Neuronal stem cell (in vitro differentiated cells): ENCODE data around the gene CUL1.

ENCODE experiments used
- DNase-seq: peaks from one replicate; pipeline ENCODE4 v3.0.0-alpha.2; 2013; ENCODE audit warnings: low spot score
- H2AFZ ChIP-seq: one replicate; pipeline ENCODE4 v1.6.1; 2013; ENCODE audit warnings: mild to moderate bottlenecking, low read length, inconsistent platforms
- H2AK5ac ChIP-seq: 2 replicates; pipeline ENCODE4 v1.6.1; 2013; ENCODE audit warnings: low read depth, mild to moderate bottlenecking, inconsistent platforms, low read length, moderate library complexity, mixed read lengths
- H2BK120ac ChIP-seq: 2 replicates; pipeline ENCODE4 v1.6.1; 2013; ENCODE audit warnings: low read depth, mild to moderate bottlenecking, inconsistent platforms, low read length, moderate library complexity, mixed read lengths
- H2BK12ac ChIP-seq: one replicate; pipeline ENCODE4 v1.6.1; 2013; ENCODE audit warnings: low read length, inconsistent platforms
- H2BK15ac ChIP-seq: 2 replicates; pipeline ENCODE4 v1.6.1; 2013; ENCODE audit warnings: mild to moderate bottlenecking, low read length, inconsistent platforms, mixed read lengths
- H2BK5ac ChIP-seq: one replicate; pipeline ENCODE4 v1.6.1; 2013; ENCODE audit warnings: inconsistent platforms, mild to moderate bottlenecking, low read length, moderate library complexity
- H3K14ac ChIP-seq: one replicate; pipeline ENCODE4 v1.6.1; 2013; ENCODE audit warnings: low read length, inconsistent platforms
- H3K18ac ChIP-seq: 2 replicates; pipeline ENCODE4 v1.6.1; 2013; ENCODE audit warnings: low read length, inconsistent platforms
- H3K23ac ChIP-seq: 2 replicates; pipeline ENCODE4 v1.6.1; 2013; ENCODE audit warnings: low read depth, mild to moderate bottlenecking, mixed read lengths, low read length, inconsistent platforms; ENCODE audit not compliant: poor library complexity
- H3K27ac ChIP-seq: replicated peaks from 3 replicates; pipeline ENCODE4 v1.5.1; 2013; ENCODE audit warnings: low read length, inconsistent platforms
- H3K27me3 ChIP-seq, 3 experiments: 2 replicates each; pipeline ENCODE4 v1.6.1; 2013; ENCODE audit warnings: low read length in 3 of 3, mild to moderate bottlenecking in 2 of 3, inconsistent platforms in 1 of 3, low read depth in 1 of 3, mixed read lengths in 1 of 3, moderate library complexity in 1 of 3; ENCODE audit not compliant: control insufficient read depth in 3 of 3, insufficient read depth in 3 of 3
- H3K36me3 ChIP-seq, 2 donors: replicated peaks in 1 of 2; 2 replicates each; pipeline ENCODE4 v1.6.1; 2013; ENCODE audit warnings: low read length in 2 of 2; ENCODE audit not compliant: control insufficient read depth in 2 of 2, insufficient read depth in 2 of 2
- H3K4ac ChIP-seq: 2 replicates; pipeline ENCODE4 v1.6.1; 2013; ENCODE audit warnings: inconsistent platforms, mild to moderate bottlenecking, low read length, moderate library complexity
- H3K4me1 ChIP-seq, 2 donors: 1 replicate in 1 of 2; 2 replicates in 1 of 2; pipeline ENCODE4 v1.6.1; 2013; ENCODE audit warnings: low read length in 2 of 2, low read depth in 1 of 2; ENCODE audit not compliant: control insufficient read depth in 2 of 2, insufficient read depth in 1 of 2
- H3K4me2 ChIP-seq: one replicate; pipeline ENCODE4 v1.6.1; 2013; ENCODE audit warnings: mild to moderate bottlenecking, low read length, inconsistent platforms; ENCODE audit not compliant: insufficient read depth, poor library complexity, severe bottlenecking
- H3K4me3 ChIP-seq, 2 donors: 2 replicates each; pipeline ENCODE4 v1.5.1; 2013; ENCODE audit warnings: low read length in 2 of 2, mild to moderate bottlenecking in 2 of 2, inconsistent platforms in 1 of 2, moderate library complexity in 1 of 2
- H3K79me1 ChIP-seq: one replicate; pipeline ENCODE4 v1.6.1; 2013; ENCODE audit warnings: low read depth, mild to moderate bottlenecking, inconsistent platforms, low read length, moderate library complexity
- H3K9ac ChIP-seq: one replicate; pipeline ENCODE4 v1.6.1; 2013; ENCODE audit warnings: mild to moderate bottlenecking, low read depth, low read length, inconsistent platforms; ENCODE audit not compliant: poor library complexity
- H3K9me3 ChIP-seq, 2 donors: replicated peaks in 1 of 2; 2 replicates each; pipeline versions ENCODE3 to v1.6.1; 2013; ENCODE audit warnings: low read length in 2 of 2, mild to moderate bottlenecking in 2 of 2, inconsistent platforms in 1 of 2, low read depth in 1 of 2, mixed read lengths in 1 of 2, moderate library complexity in 1 of 2; ENCODE audit not compliant: control insufficient read depth in 2 of 2, insufficient read depth in 1 of 2
- H4K8ac ChIP-seq: one replicate; pipeline ENCODE4 v1.6.1; 2013; ENCODE audit warnings: low read depth, mild to moderate bottlenecking, inconsistent platforms, low read length, moderate library complexity
- H4K91ac ChIP-seq: one replicate; pipeline ENCODE4 v1.6.1; 2013; ENCODE audit warnings: low read length, low read depth, mild to moderate bottlenecking, inconsistent platforms; ENCODE audit not compliant: poor library complexity
- WGBS, 2 donors: extraction: QIAGEN DNeasy Blood & Tissue Kit; methylation state at CpG; one replicate each; pipeline ENCODE4 v1.1.7; 2013; ENCODE audit warnings: missing lambda C conversion rate in 2 of 2, mixed read lengths in 1 of 2; ENCODE audit not compliant: insufficient read length in 2 of 2, insufficient replicate concordance in 1 of 2; ENCODE audit errors: extremely low coverage in 2 of 2; 5-methylcytosine and 5-hydroxymethylcytosine counted together

Gene CUL1

GRCh38 chr7:148782757-148783456 lies 84.2 kb downstream of the CUL1 start:
- no CpG with 5 or more reads among the region's 44 CpGs for WGBS, 2 donors

GRCh38 chr7:148783801-148784527 lies 85.3 kb downstream of the CUL1 start:
- H3K9ac ChIP-seq: no peak overlapping the region
- H2BK15ac ChIP-seq: no peak overlapping the region
- no peaks in the 10 kb centered on the region for H3K27me3 ChIP-seq
- H3K36me3 ChIP-seq: peaks cover 33 to 96% of the 10 kb centered on the region in 2 donors
- H2AK5ac ChIP-seq: no peak overlapping the region
- H2BK120ac ChIP-seq: no peak overlapping the region
- no peaks in the 10 kb centered on the region for H3K9me3 ChIP-seq
- no peak overlapping the region for H4K8ac ChIP-seq
- H3K14ac ChIP-seq: no peak overlapping the region
- H3K4me1 ChIP-seq: peaks cover 0 to 1% of the 10 kb centered on the region in 2 donors
- H3K79me1 ChIP-seq: peaks cover 6% of the 10 kb centered on the region
- no CpG with 5 or more reads among the region's 15 CpGs for WGBS, 2 donors
- no peak overlapping the region for H2BK5ac ChIP-seq
- no peak overlapping the region for H3K18ac ChIP-seq
- no peak overlapping the region for H3K4me3 ChIP-seq
- H2AFZ ChIP-seq: no peak overlapping the region
- H3K4ac ChIP-seq: no peak overlapping the region
- no peak overlapping the region for H2BK12ac ChIP-seq
- no peak overlapping the region for H3K4me2 ChIP-seq
- peak overlapping the region; percentile 31 for H3K23ac ChIP-seq
- H4K91ac ChIP-seq: no peak overlapping the region
- no peak overlapping the region for H3K27ac ChIP-seq
- no peak for DNase-seq

More at GRCh38 chr7:148782757-148783456, 84.2 kb downstream of the CUL1 start:
- Histone ChIP-seq H2AFZ (no peak overlapping the region), H4K8ac (no peak overlapping the region), H3K23ac (peak overlapping the region; percentile 11), H3K27me3 (no peaks in the 10 kb centered on the region), H3K79me1 (peaks cover 6% of the 10 kb centered on the region), H4K91ac (peak overlapping the region; percentile 53), H3K36me3 (peaks cover 28 to 94% of the 10 kb centered on the region in 2 donors), H2BK12ac (no peak overlapping the region), H3K9me3 (no peaks in the 10 kb centered on the region), H3K14ac (peak overlapping the region; percentile 71), H3K27ac (no peak overlapping the region), H2BK120ac (no peak overlapping the region), H3K18ac (peak overlapping the region; percentile 51), H3K9ac (no peak overlapping the region), H2AK5ac (peak overlapping the region; percentile 61), H3K4me1 (peaks cover 0 to 1% of the 10 kb centered on the region in 2 donors), H3K4me3 (peak overlapping the region in 1 of 2 donors; percentile 66), H2BK5ac (no peak overlapping the region), H3K4ac (no peak overlapping the region), H3K4me2 (no peak overlapping the region), H2BK15ac (no peak overlapping the region)
- DNase-seq: no peak

- Histone ChIP-seq H3K36me3 (peaks cover 41 to 98% of the 10 kb centered on the region in 2 donors), H2AK5ac (no peak overlapping the region), H3K4me3 (no peak overlapping the region), H2BK120ac (no peak overlapping the region), H3K18ac (no peak overlapping the region), H3K9ac (no peak overlapping the region), H4K91ac (no peak overlapping the region), H3K4me2 (no peak overlapping the region), H2BK12ac (no peak overlapping the region), H3K23ac (peak overlapping the region; percentile 31), H2BK5ac (peak overlapping the region; percentile 25), H3K4me1 (peaks cover 0 to 1% of the 10 kb centered on the region in 2 donors), H2AFZ (no peak overlapping the region), H3K27ac (no peak overlapping the region), H3K79me1 (peaks cover 4% of the 10 kb centered on the region), H4K8ac (no peak overlapping the region), H3K4ac (peak overlapping the region; percentile 38), H3K9me3 (no peaks in the 10 kb centered on the region), H3K27me3 (no peaks in the 10 kb centered on the region), H3K14ac (no peak overlapping the region), H2BK15ac (no peak overlapping the region)
- DNase-seq: no peak
- no CpG with 5 or more reads among the region's 14 CpGs for WGBS, 2 donors
Measured at GRCh38 chr7:148787571-148788295, 89.0 kb downstream of the CUL1 start.

- Histone ChIP-seq H3K18ac (no peak overlapping the region), H3K79me1 (peaks cover 2% of the 10 kb centered on the region), H3K14ac (no peak overlapping the region), H2BK15ac (no peak overlapping the region), H3K4ac (no peak overlapping the region), H2BK12ac (no peak overlapping the region), H3K23ac (no peak overlapping the region), H3K4me3 (no peak overlapping the region), H3K36me3 (peaks cover 42 to 98% of the 10 kb centered on the region in 2 donors), H4K8ac (no peak overlapping the region), H2AK5ac (no peak overlapping the region), H3K9ac (no peak overlapping the region), H3K4me1 (no peaks in the 10 kb centered on the region), H3K27ac (no peak overlapping the region), H2BK5ac (no peak overlapping the region), H3K4me2 (no peak overlapping the region), H2BK120ac (no peak overlapping the region), H4K91ac (no peak overlapping the region), H3K27me3 (no peaks in the 10 kb centered on the region), H3K9me3 (no peaks in the 10 kb centered on the region), H2AFZ (no peak overlapping the region)
- WGBS, 2 donors: no CpG with 5 or more reads among the region's 7 CpGs
- DNase-seq: no peak
Measured at GRCh38 chr7:148789220-148789619, 90.5 kb downstream of the CUL1 start.
